HepG2 (cell line): ENCODE results near the gene KIAA0232. TPM values are rescaled to one million over a fixed set of nuclear protein-coding genes. Genes with fewer than 3 reads are reported as not detected.

ENCODE experiments used
- CBX2 ChIP-seq, 2 experiments: fragments of 200-600 bp in 1 of 2; sonication (generic); formaldehyde crosslinking in 1 of 2; IDR thresholded peaks; 2 replicates each; pipeline versions ENCODE4 v1.7.0 to v1.8.1; 2018 to 2022; ENCODE audit warnings: low read depth in 2 of 2, low read length in 1 of 2, mild to moderate bottlenecking in 1 of 2, missing genetic modification reagents in 1 of 2
- FOXP1 ChIP-seq, 2 experiments: fragments of 450-650 bp in 1 of 2; IDR thresholded peaks; 2 replicates each; pipeline ENCODE4 v1.6.1; 2017 to 2018; ENCODE audit warnings: antibody characterized with exemption in 1 of 2
- HDAC1 ChIP-seq: sonication (generic); formaldehyde crosslinking; IDR thresholded peaks from 2 replicates; pipeline ENCODE4 v1.5.1; 2020; ENCODE audit warnings: mild to moderate bottlenecking, missing genetic modification reagents
- HMG20B ChIP-seq: conservative IDR thresholded peaks from 2 replicates; pipeline ENCODE4 v1.6.1; 2016; ENCODE audit warnings: missing genetic modification reagents, missing compliant biosample characterization
- NRL ChIP-seq: sonication (generic); formaldehyde crosslinking; IDR thresholded peaks from 2 replicates; pipeline ENCODE4 v1.5.0; 2020; ENCODE audit warnings: missing genetic modification reagents, mild to moderate bottlenecking, moderate library complexity, borderline replicate concordance
- PITX1 ChIP-seq: sonication (generic); formaldehyde crosslinking; IDR thresholded peaks from 2 replicates; pipeline ENCODE4 v1.5.1; 2020; ENCODE audit warnings: mild to moderate bottlenecking, missing genetic modification reagents
- PPARG ChIP-seq: conservative IDR thresholded peaks from 2 replicates; pipeline ENCODE4 v1.6.1; 2016; ENCODE audit warnings: missing biosample characterization, missing genetic modification reagents
- SIN3A ChIP-seq: IDR thresholded peaks from 2 replicates; pipeline ENCODE4 v1.6.1; 2011; ENCODE audit warnings: low read depth, mild to moderate bottlenecking, control low read depth, low read length, borderline replicate concordance
- SMARCE1 ChIP-seq: fragments of 450-650 bp; IDR thresholded peaks from 2 replicates; pipeline ENCODE4 v1.6.1; 2017; ENCODE audit warnings: borderline replicate concordance
- TEAD2 ChIP-seq: sonication (generic); formaldehyde crosslinking; IDR thresholded peaks from 2 replicates; pipeline ENCODE4 v1.9.0; 2021; ENCODE audit warnings: missing genetic modification reagents
- ZNF33B ChIP-seq: sonication (generic); formaldehyde crosslinking; IDR thresholded peaks from 2 replicates; pipeline ENCODE4 v1.5.1; 2020; ENCODE audit warnings: mild to moderate bottlenecking, missing genetic modification reagents
- ZNF530 ChIP-seq: sonication (generic); formaldehyde crosslinking; IDR thresholded peaks from 2 replicates; pipeline ENCODE4 v1.5.0; 2020; ENCODE audit warnings: low read depth, mild to moderate bottlenecking, missing genetic modification reagents
- ZNF549 ChIP-seq: sonication (generic); formaldehyde crosslinking; IDR thresholded peaks from 2 replicates; pipeline ENCODE4 v1.5.0; 2020; ENCODE audit warnings: missing genetic modification reagents
- ZNF660 ChIP-seq: sonication (generic); formaldehyde crosslinking; IDR thresholded peaks from 2 replicates; pipeline ENCODE4 v1.5.1; 2020; ENCODE audit warnings: mild to moderate bottlenecking, low read depth, missing genetic modification reagents, borderline replicate concordance
- ZNF768 ChIP-seq: sonication (generic); formaldehyde crosslinking; IDR thresholded peaks from 2 replicates; pipeline ENCODE4 v1.4.0; 2020; ENCODE audit warnings: missing genetic modification reagents
- ZNF891 ChIP-seq: sonication (generic); formaldehyde crosslinking; IDR thresholded peaks from 2 replicates; pipeline ENCODE4 v1.5.0; 2020; ENCODE audit warnings: mild to moderate bottlenecking, missing genetic modification reagents
- ZZZ3 ChIP-seq: sonication (generic); formaldehyde crosslinking; IDR thresholded peaks from 2 replicates; pipeline ENCODE4 v1.4.0; 2020; ENCODE audit warnings: missing genetic modification reagents, mild to moderate bottlenecking, borderline replicate concordance
- polyA plus RNA-seq, 8 experiments: library from polyadenylated mRNA; depleted of rRNA in 3 of 8; stranded (reverse) in 7 of 8; unstranded in 1 of 8; fragments of >200 nt; fragmentation: Illumina TruSeq in 4 of 8; extraction: Trizol in 4 of 8; gene quantifications; 2 replicates each; pipeline versions ENCODE4 v1.2.1 to v1.2.3, GENCODE V29; 2011 to 2016; ENCODE audit warnings: low read depth in 4 of 8, missing spikeins in 1 of 8, mixed read lengths in 1 of 8; ENCODE audit not compliant: insufficient read depth in 1 of 8
- total RNA-seq, 5 experiments: library from RNA; depleted of rRNA; stranded (reverse); fragments of >200 nt; fragmentation: Illumina TruSeq; extraction: Trizol; gene quantifications; 2 replicates each; pipeline ENCODE4 v1.2.3, GENCODE V29; 2016; ENCODE audit warnings: low read depth in 1 of 5
- TF ChIP-seq, protein P1 (sequence below): sonication (generic); formaldehyde crosslinking; IDR thresholded peaks from 2 replicates; pipeline ENCODE4 v1.9.0; 2021; ENCODE audit warnings: missing genetic modification reagents, borderline replicate concordance
- TF ChIP-seq, protein P2 (sequence below): sonication (generic); formaldehyde crosslinking; conservative IDR thresholded peaks from 2 replicates; pipeline ENCODE4 v1.4.0; 2020; ENCODE audit warnings: missing genetic modification reagents
- TF ChIP-seq, protein P3 (sequence below): sonication (generic); formaldehyde crosslinking; IDR thresholded peaks from 2 replicates; pipeline ENCODE4 v1.4.0; 2020; ENCODE audit warnings: missing genetic modification reagents
- TF ChIP-seq, protein P4 (sequence below): sonication (generic); formaldehyde crosslinking; IDR thresholded peaks from 2 replicates; pipeline ENCODE4 v1.4.0; 2020; ENCODE audit warnings: missing genetic modification reagents
- TF ChIP-seq, protein P5 (sequence below): sonication (generic); formaldehyde crosslinking; IDR thresholded peaks from 2 replicates; pipeline ENCODE4 v1.8.1; 2023; ENCODE audit warnings: mild to moderate bottlenecking, missing genetic modification reagents, borderline replicate concordance

The KIAA0232 gene
- total and polyA plus RNA-seq, 2 of the 13 experiments (the other 11 are each of a cell fraction or from before 2014, with no cell fraction given): 7.8 to 17.1 TPM

DNA sequence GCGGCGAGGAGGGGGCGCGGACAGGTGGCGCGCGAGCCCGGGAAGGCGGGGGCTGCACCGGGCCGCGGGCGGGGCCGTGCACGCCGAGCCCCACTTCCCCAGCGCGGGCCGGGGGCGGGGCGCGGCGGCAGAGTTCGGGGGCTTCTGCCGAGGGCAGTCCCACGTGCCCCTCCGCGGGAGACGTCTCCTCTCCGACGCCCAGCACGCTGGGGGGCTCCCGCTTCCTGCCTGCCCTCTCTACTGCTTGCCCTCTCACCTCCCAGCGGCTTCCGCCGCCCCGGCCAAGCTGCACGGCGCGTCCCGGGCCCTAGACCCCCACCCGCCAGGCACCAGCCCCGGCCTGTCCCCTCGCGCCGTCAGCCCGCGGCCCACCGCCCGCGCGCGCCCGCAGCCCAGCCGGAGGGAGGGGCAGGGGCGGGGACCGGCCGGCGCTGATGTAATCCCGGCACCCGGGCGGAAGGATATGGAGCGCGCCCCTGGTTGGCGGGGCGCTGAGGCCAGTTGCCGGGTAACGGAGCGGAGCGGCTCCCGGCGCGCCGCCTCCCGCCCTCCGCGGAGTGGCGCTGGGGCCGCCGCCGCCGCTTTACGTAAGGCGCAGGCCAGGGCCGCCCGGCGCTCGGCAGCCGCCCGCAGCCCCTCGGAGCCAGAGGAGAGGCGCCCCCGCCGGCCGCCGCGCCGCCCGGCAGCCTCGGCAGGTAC is at the start of gene KIAA0232 (continued):
- TF ChIP-seq, protein P1, sequence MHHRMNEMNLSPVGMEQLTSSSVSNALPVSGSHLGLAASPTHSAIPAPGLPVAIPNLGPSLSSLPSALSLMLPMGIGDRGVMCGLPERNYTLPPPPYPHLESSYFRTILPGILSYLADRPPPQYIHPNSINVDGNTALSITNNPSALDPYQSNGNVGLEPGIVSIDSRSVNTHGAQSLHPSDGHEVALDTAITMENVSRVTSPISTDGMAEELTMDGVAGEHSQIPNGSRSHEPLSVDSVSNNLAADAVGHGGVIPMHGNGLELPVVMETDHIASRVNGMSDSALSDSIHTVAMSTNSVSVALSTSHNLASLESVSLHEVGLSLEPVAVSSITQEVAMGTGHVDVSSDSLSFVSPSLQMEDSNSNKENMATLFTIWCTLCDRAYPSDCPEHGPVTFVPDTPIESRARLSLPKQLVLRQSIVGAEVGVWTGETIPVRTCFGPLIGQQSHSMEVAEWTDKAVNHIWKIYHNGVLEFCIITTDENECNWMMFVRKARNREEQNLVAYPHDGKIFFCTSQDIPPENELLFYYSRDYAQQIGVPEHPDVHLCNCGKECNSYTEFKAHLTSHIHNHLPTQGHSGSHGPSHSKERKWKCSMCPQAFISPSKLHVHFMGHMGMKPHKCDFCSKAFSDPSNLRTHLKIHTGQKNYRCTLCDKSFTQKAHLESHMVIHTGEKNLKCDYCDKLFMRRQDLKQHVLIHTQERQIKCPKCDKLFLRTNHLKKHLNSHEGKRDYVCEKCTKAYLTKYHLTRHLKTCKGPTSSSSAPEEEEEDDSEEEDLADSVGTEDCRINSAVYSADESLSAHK: no peak
- TF ChIP-seq NRL (CRISPR knock-in tag) (no peak), SIN3A (peak; percentile 83; the same call in 1 of the 2 replicates), SMARCE1 (no peak), ZNF660 (CRISPR knock-in tag) (no peak), PPARG (CRISPR knock-in tag) (no peak), ZNF768 (peak; percentile 25; the same call in 1 of the 2 replicates), CBX2 (IDR thresholded peaks at IDR 0.05; ENCODE audit: low read depth, low read length) (no peak), CBX2 (CRISPR knock-in tag; IDR thresholded peaks at IDR 0.05; ENCODE audit: low read depth) (no peak), HDAC1 (CRISPR knock-in tag) (0 out of 2 replicates have a peak, but pooled peaks have one; percentile 58), HMG20B (CRISPR knock-in tag) (no peak), ZNF549 (CRISPR knock-in tag) (no peak), ZZZ3 (CRISPR knock-in tag) (0 out of 2 replicates have a peak, but pooled peaks have one; percentile 81), FOXP1 (IDR thresholded peaks at IDR 0.05) (no peak), FOXP1 (CRISPR knock-in tag; IDR thresholded peaks at IDR 0.05) (no peak), PITX1 (CRISPR knock-in tag) (peak; percentile 60; the same call in 1 of the 2 replicates), ZNF530 (CRISPR knock-in tag) (no peak), ZNF33B (CRISPR knock-in tag) (peak; percentile 77; the same call in 1 of the 2 replicates), TEAD2 (no peak), ZNF891 (CRISPR knock-in tag) (no peak; the same call in 1 of the 2 replicates)
- TF ChIP-seq, protein P2, sequence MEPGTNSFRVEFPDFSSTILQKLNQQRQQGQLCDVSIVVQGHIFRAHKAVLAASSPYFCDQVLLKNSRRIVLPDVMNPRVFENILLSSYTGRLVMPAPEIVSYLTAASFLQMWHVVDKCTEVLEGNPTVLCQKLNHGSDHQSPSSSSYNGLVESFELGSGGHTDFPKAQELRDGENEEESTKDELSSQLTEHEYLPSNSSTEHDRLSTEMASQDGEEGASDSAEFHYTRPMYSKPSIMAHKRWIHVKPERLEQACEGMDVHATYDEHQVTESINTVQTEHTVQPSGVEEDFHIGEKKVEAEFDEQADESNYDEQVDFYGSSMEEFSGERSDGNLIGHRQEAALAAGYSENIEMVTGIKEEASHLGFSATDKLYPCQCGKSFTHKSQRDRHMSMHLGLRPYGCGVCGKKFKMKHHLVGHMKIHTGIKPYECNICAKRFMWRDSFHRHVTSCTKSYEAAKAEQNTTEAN (CRISPR knock-in tag): 0 out of 2 replicates have a peak, but pooled peaks have one; percentile 20
- TF ChIP-seq, protein P3, sequence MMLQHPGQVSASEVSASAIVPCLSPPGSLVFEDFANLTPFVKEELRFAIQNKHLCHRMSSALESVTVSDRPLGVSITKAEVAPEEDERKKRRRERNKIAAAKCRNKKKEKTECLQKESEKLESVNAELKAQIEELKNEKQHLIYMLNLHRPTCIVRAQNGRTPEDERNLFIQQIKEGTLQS: peak; percentile 93
- TF ChIP-seq, protein P4, sequence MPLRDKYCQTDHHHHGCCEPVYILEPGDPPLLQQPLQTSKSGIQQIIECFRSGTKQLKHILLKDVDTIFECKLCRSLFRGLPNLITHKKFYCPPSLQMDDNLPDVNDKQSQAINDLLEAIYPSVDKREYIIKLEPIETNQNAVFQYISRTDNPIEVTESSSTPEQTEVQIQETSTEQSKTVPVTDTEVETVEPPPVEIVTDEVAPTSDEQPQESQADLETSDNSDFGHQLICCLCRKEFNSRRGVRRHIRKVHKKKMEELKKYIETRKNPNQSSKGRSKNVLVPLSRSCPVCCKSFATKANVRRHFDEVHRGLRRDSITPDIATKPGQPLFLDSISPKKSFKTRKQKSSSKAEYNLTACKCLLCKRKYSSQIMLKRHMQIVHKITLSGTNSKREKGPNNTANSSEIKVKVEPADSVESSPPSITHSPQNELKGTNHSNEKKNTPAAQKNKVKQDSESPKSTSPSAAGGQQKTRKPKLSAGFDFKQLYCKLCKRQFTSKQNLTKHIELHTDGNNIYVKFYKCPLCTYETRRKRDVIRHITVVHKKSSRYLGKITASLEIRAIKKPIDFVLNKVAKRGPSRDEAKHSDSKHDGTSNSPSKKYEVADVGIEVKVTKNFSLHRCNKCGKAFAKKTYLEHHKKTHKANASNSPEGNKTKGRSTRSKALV: 0 out of 2 replicates have a peak, but pooled peaks have one; percentile 0
- TF ChIP-seq, protein P5, sequence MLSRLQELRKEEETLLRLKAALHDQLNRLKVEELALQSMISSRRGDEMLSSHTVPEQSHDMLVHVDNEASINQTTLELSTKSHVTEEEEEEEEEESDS (CRISPR knock-in tag): no peak
